A549 (cell line): Measurements from ENCODE around the gene IER2. TPM values are rescaled to one million over a fixed set of nuclear protein-coding genes. Genes with fewer than 3 reads are reported as not detected.

Experiments used
- ATAC-seq, 2 experiments: fragments of 200-7000 bp in 1 of 2; fragments of >200 bp in 1 of 2; cut with Nextera tagmentation in 1 of 2; cut with Tn5 transposase in 1 of 2; 3 replicates each; pipeline versions ENCODE4 v1.8.0 to v1.9.1; 2018 to 2020; ENCODE audit warnings: mild to moderate bottlenecking in 1 of 2, moderate library complexity in 1 of 2
- CTCF ChIA-PET: fragments of 300-600 bp; sonication (Branson Sonifier 250); formaldehyde crosslinking; extraction: SDS; loops from one replicate; lab custom pipeline; 2021; ENCODE audit warnings: antibody characterized with exemption, inconsistent platforms; lab: Yijun Ruan, JAX
- POLR2A ChIA-PET: fragments of 350-600 bp; formaldehyde crosslinking; extraction: SDS; loops from one replicate; lab custom pipeline; 2021; ENCODE audit warnings: antibody characterized with exemption, inconsistent platforms; lab: Yijun Ruan, JAX
- DNase-seq, 2 experiments: peaks; one replicate each; pipeline versions ENCODE4 v3.0.0 to v3.0.0-alpha.2; 2011 to 2016; ENCODE audit warnings: low read depth in 1 of 2, low spot score in 1 of 2
- FAIRE-seq: peaks from 2 replicates; lab custom pipeline; 2011; peaks lifted over from hg19 to GRCh38; lab: Jason Lieb, UNC
- H3K27ac ChIP-seq, 2 experiments: fragments of >200 bp; sonication (Bioruptor Twin); formaldehyde crosslinking; 3 replicates each; pipeline ENCODE4 v1.5.1; 2016 to 2017
- H3K4me1 ChIP-seq: fragments of >200 bp; sonication (Bioruptor Twin); formaldehyde crosslinking; 3 replicates; pipeline ENCODE4 v1.6.1; 2016
- H3K4me2 ChIP-seq: fragments of >200 bp; sonication (Bioruptor Twin); formaldehyde crosslinking; 3 replicates; pipeline ENCODE4 v1.6.1; 2016
- H3K4me3 ChIP-seq: fragments of >200 bp; sonication (Bioruptor Twin); formaldehyde crosslinking; 3 replicates; pipeline ENCODE4 v1.5.1; 2016
- H3K9me3 ChIP-seq: fragments of >200 bp; sonication (Bioruptor Twin); formaldehyde crosslinking; 3 replicates; pipeline ENCODE4 v1.6.1; 2016
- BHLHE40 ChIP-seq: IDR thresholded peaks from 2 replicates; pipeline ENCODE4 v1.6.1; 2012; ENCODE audit warnings: low read depth, low read length, inconsistent platforms
- CBX2 ChIP-seq: fragments of 200-600 bp; sonication (generic); IDR thresholded peaks from 2 replicates; pipeline ENCODE4 v1.6.1; 2016; ENCODE audit warnings: low read depth, mild to moderate bottlenecking, borderline replicate concordance
- CHD4 ChIP-seq: fragments of 200-600 bp; sonication (generic); IDR thresholded peaks from 2 replicates; pipeline ENCODE4 v1.6.1; 2016; ENCODE audit warnings: antibody characterized with exemption, mild to moderate bottlenecking, borderline replicate concordance
- EHMT2 ChIP-seq: fragments of 200-600 bp; sonication (generic); IDR thresholded peaks from 2 replicates; pipeline ENCODE4 v1.6.1; 2016; ENCODE audit warnings: antibody characterized with exemption, low read depth, mild to moderate bottlenecking, moderate library complexity
- EP300 ChIP-seq, 2 experiments: fragments of >200 bp; sonication (Bioruptor Twin); formaldehyde crosslinking; IDR thresholded peaks; 2 replicates in 1 of 2; 3 replicates in 1 of 2; pipeline ENCODE4 v1.6.1; 2016 to 2017
- FOXS1 ChIP-seq: fragments of 250-450 bp; sonication (Bioruptor Pico); IDR thresholded peaks from 2 replicates; pipeline ENCODE4 v1.5.0; 2020; ENCODE audit warnings: mild to moderate bottlenecking, moderate library complexity
- HEYL ChIP-seq: fragments of 250-450 bp; sonication (Bioruptor Pico); IDR thresholded peaks from 2 replicates; pipeline ENCODE4 v1.8.0; 2021; ENCODE audit warnings: mild to moderate bottlenecking, moderate library complexity
- HOXA7 ChIP-seq: fragments of 250-450 bp; sonication (Bioruptor Pico); IDR thresholded peaks from 2 replicates; pipeline ENCODE4 v1.5.0; 2020; ENCODE audit warnings: mild to moderate bottlenecking, moderate library complexity
- JUNB ChIP-seq: fragments of >200 bp; sonication (Bioruptor Twin); formaldehyde crosslinking; IDR thresholded peaks from 2 replicates; pipeline ENCODE4 v1.6.1; 2016
- KDM1A ChIP-seq: fragments of 200-600 bp; sonication (generic); IDR thresholded peaks from 2 replicates; pipeline ENCODE4 v1.6.1; 2016; ENCODE audit warnings: low read depth, mild to moderate bottlenecking
- MAFK ChIP-seq: fragments of 450-650 bp; IDR thresholded peaks from 2 replicates; pipeline ENCODE4 v1.6.1; 2014; ENCODE audit not compliant: partially characterized antibody
- MAZ ChIP-seq: fragments of 150-350 bp; IDR thresholded peaks from 2 replicates; pipeline ENCODE4 v1.6.1; 2014; ENCODE audit warnings: antibody characterized with exemption, low read depth, low read length, borderline replicate concordance
- MYC ChIP-seq: IDR thresholded peaks from 2 replicates; pipeline ENCODE4 v1.6.1; 2012; ENCODE audit warnings: mild to moderate bottlenecking, inconsistent platforms, low read length, improper control_type of control experiment, borderline replicate concordance
- NFE2L2 ChIP-seq: fragments of 150-350 bp; conservative IDR thresholded peaks from 2 replicates; pipeline ENCODE4 v1.6.1; 2014; ENCODE audit warnings: low read length
- NPAS2 ChIP-seq: fragments of 250-450 bp; sonication (Bioruptor Pico); IDR thresholded peaks from 2 replicates; pipeline ENCODE4 v1.8.0; 2022; ENCODE audit warnings: mild to moderate bottlenecking, moderate library complexity, borderline replicate concordance
- NR3C1 ChIP-seq: fragments of >200 bp; sonication (Bioruptor Twin); formaldehyde crosslinking; IDR thresholded peaks from 3 replicates; pipeline ENCODE4 v1.6.1; 2017
- PHF8 ChIP-seq: fragments of 200-600 bp; sonication (generic); IDR thresholded peaks from 2 replicates; pipeline ENCODE4 v1.6.1; 2016; ENCODE audit warnings: low read depth, mild to moderate bottlenecking, antibody characterized with exemption, moderate library complexity, borderline replicate concordance
- POLR2A ChIP-seq: IDR thresholded peaks from 2 replicates; pipeline ENCODE4 v1.6.1; 2012; ENCODE audit warnings: mild to moderate bottlenecking, low read length
- RARB ChIP-seq: fragments of 250-450 bp; sonication (Bioruptor Pico); IDR thresholded peaks from 2 replicates; pipeline ENCODE4 v1.8.0; 2021; ENCODE audit warnings: mild to moderate bottlenecking, moderate library complexity
- RCOR1 ChIP-seq: fragments of 150-350 bp; IDR thresholded peaks from 2 replicates; pipeline ENCODE4 v1.6.1; 2014; ENCODE audit warnings: antibody characterized with exemption, low read length, low read depth
- SMC3 ChIP-seq: fragments of >200 bp; sonication (Bioruptor Twin); formaldehyde crosslinking; IDR thresholded peaks from 3 replicates; pipeline ENCODE4 v1.6.1; 2018; ENCODE audit warnings: inconsistent platforms
- SREBF2 ChIP-seq: fragments of 450-650 bp; IDR thresholded peaks from 2 replicates; pipeline ENCODE4 v1.6.1; 2014; ENCODE audit warnings: mild to moderate bottlenecking, moderate library complexity
- TP53 ChIP-seq: fragments of 250-450 bp; sonication (Bioruptor Pico); IDR thresholded peaks from 2 replicates; pipeline ENCODE4 v1.5.0; 2021; ENCODE audit warnings: mild to moderate bottlenecking, moderate library complexity
- ZFP36 ChIP-seq: fragments of 450-650 bp; IDR thresholded peaks from 2 replicates; pipeline ENCODE4 v1.6.1; 2014; ENCODE audit warnings: borderline replicate concordance; ENCODE audit not compliant: partially characterized antibody
- WGBS: methylation state at CpG from one replicate; pipeline ENCODE4 v1.1.6; 2017; ENCODE audit errors: missing lambda C conversion rate; 5-methylcytosine and 5-hydroxymethylcytosine counted together
- polyA plus RNA-seq, 4 experiments: library from polyadenylated mRNA; depleted of rRNA in 3 of 4; stranded (reverse); fragments of >200 nt; fragmentation: RNase III in 1 of 4; extraction: RNeasy Plus Mini Kit Qiagen cat#74134 plus additional on column Dnase treatment in 1 of 4; gene quantifications; 2 replicates in 3 of 4; 3 replicates in 1 of 4; pipeline ENCODE4 v1.2.3, GENCODE V29; 2011 to 2017
- TF ChIP-seq, protein P1 (sequence below): fragments of >200 bp; sonication (Bioruptor Twin); formaldehyde crosslinking; IDR thresholded peaks from 3 replicates; pipeline ENCODE4 v1.5.1; 2016
- TF ChIP-seq, protein P2 (sequence below): IDR thresholded peaks from 2 replicates; pipeline ENCODE4 v1.6.1; 2012
- TF ChIP-seq, protein P3 (sequence below): fragments of >200 bp; sonication (Bioruptor Twin); formaldehyde crosslinking; IDR thresholded peaks from 2 replicates; pipeline ENCODE4 v1.6.1; 2016
- TF ChIP-seq, protein P4 (sequence below): fragments of 200-600 bp; sonication (generic); IDR thresholded peaks from 2 replicates; pipeline ENCODE4 v1.6.1; 2016; ENCODE audit warnings: antibody characterized with exemption, mild to moderate bottlenecking, moderate library complexity
- TF ChIP-seq, protein P5 (sequence below): IDR thresholded peaks from 2 replicates; pipeline ENCODE4 v1.6.1; 2012; ENCODE audit warnings: low read depth, borderline replicate concordance

Gene IER2
- polyA plus RNA-seq, 2 of the 4 experiments (the other 2 are of a cell fraction), result 39.9 to 75.7 TPM

DNA sequence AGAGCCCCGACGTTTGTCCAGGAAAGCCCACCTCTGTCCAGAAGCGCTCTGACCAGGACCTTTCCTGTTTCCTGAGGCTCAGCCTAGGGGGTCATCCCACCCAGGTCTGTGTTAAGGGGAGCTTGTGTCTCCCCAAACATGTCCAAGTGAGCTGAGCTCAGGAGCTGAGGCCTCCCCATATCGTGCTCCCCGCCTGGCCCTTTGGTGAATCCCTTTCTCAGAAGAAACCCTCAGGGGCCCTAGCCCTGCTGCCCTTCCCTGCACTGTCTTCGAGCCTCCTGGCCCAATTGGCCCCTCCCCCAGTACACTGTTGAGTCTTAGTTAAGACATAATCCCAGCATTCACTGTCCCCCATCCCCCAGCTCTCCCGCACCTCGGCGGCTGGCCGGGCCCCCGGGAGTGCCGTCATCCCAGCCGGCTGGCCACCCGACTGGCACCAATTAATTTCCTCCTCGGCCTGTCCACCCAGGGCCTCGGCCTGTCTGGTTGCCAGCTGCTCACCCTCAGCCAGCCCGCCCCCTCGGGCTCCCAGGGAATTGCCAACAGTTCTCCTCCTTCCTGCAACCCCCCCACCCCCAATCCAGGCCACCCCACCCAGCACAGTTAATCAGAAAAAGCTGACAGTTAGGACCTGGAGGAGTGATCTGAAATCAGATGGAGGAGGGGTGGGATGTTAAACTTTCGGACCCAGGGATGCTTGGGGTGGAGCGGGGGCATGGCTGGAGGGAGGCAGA is 13.6 kb downstream of the IER2 start (continued):
- no peak for TF ChIP-seq EHMT2
- TF ChIP-seq, all 56 proteins: peak for 16

DNA sequence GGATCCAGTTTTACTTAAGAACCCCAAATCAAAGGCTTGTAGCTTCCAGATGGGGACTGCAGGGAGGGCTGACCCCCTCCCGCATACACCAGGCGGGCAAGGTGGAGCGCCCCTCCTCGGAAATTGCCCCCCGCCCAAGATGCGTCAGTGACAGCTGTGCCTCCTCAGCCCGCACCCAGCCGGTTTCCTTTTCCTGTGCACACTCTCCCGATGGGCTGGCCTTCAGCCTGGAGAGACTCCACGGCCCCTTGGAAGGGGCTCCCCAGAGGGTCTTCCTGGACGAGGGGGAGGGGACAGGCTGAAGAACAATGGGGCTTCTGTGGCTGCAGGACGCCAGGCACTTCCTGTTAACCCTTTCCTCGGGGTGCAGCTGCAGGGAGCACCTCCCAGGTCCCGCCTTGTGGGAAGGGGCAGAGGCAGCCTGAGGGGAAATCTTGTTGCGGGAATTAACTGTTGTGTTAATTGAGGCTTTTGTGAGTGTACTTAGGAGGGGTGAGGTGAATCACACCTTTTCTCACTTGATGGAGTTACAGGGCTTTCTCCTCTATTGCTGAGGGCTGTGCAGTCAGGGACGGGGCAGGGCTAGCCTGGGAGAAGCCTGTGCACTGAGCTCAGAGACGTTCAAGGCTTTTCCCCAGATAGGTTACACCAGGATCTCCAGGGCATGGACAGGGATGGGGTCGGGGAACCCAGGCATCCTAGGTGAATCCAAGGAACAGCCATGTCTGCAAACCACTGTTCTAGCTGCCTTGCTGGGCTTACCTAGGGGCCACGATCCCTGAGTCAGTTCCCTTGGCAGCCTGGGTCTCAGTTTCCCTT is 14.3 kb downstream of the IER2 start:
- FAIRE-seq, result no peak
- ChIA-PET CTCF (interaction anchor here (0.9 to 3.0 kb wide), 5 partner anchors 12 to 187 kb away, joined by 4 to 10 read pairs (median 6); partner anchors contain the start of genes IER2 and STX10), POLR2A (interaction anchor here (0.6 to 5.4 kb wide), 9 partner anchors 10 to 686 kb away, joined by 3 to 72 read pairs (median 5); partner anchors contain the start of genes IER2 and STX10)
- ATAC-seq, result peak; percentile 11 to 25; a peak in 4 of 6 replicates
- peak overlapping the region; percentile 99 for H3K4me2 ChIP-seq
- H3K4me3 ChIP-seq, result peak overlapping the region; percentile 24; the same call in 1 of the 3 replicates
- DNase-seq, result peak in 1 of 2 experiments; percentile 91
- peak overlapping the region; percentile 100 for H3K27ac ChIP-seq
- peaks cover 74% of the 10 kb centered on the region for H3K4me1 ChIP-seq
- H3K9me3 ChIP-seq, result no peaks in the 10 kb centered on the region
- WGBS, result 4% methylated on average over 8 of the region's 19 CpGs
- TF ChIP-seq MAFK (no peak), NPAS2 (CRISPR knock-in tag) (no peak), RCOR1 (no peak), FOXS1 (CRISPR knock-in tag) (no peak), MYC (no peak), NR3C1 (no peak), ZFP36 (no peak), TP53 (CRISPR knock-in tag) (peak; percentile 63; the same call in 1 of the 2 replicates), HOXA7 (CRISPR knock-in tag) (no peak), SMC3 (no peak), SREBF2 (no peak), BHLHE40 (no peak), CBX2 (no peak), EP300 (IDR thresholded peaks at IDR 0.05) (no peak; a peak in 1 of 5 replicates), JUNB (no peak), MAZ (no peak), KDM1A (no peak), RARB (no peak), PHF8 (no peak), NFE2L2 (no peak), HEYL (CRISPR knock-in tag) (no peak), POLR2A (peak; percentile 25; the same call in 1 of the 2 replicates), CHD4 (no peak)
- TF ChIP-seq, protein P1, sequence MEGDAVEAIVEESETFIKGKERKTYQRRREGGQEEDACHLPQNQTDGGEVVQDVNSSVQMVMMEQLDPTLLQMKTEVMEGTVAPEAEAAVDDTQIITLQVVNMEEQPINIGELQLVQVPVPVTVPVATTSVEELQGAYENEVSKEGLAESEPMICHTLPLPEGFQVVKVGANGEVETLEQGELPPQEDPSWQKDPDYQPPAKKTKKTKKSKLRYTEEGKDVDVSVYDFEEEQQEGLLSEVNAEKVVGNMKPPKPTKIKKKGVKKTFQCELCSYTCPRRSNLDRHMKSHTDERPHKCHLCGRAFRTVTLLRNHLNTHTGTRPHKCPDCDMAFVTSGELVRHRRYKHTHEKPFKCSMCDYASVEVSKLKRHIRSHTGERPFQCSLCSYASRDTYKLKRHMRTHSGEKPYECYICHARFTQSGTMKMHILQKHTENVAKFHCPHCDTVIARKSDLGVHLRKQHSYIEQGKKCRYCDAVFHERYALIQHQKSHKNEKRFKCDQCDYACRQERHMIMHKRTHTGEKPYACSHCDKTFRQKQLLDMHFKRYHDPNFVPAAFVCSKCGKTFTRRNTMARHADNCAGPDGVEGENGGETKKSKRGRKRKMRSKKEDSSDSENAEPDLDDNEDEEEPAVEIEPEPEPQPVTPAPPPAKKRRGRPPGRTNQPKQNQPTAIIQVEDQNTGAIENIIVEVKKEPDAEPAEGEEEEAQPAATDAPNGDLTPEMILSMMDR, result no peak
- TF ChIP-seq, protein P2, sequence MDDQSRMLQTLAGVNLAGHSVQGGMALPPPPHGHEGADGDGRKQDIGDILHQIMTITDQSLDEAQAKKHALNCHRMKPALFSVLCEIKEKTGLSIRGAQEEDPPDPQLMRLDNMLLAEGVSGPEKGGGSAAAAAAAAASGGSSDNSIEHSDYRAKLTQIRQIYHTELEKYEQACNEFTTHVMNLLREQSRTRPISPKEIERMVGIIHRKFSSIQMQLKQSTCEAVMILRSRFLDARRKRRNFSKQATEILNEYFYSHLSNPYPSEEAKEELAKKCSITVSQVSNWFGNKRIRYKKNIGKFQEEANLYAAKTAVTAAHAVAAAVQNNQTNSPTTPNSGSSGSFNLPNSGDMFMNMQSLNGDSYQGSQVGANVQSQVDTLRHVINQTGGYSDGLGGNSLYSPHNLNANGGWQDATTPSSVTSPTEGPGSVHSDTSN, result no peak
- TF ChIP-seq, protein P3, sequence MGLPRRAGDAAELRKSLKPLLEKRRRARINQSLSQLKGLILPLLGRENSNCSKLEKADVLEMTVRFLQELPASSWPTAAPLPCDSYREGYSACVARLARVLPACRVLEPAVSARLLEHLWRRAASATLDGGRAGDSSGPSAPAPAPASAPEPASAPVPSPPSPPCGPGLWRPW, result no peak
- TF ChIP-seq, protein P4, sequence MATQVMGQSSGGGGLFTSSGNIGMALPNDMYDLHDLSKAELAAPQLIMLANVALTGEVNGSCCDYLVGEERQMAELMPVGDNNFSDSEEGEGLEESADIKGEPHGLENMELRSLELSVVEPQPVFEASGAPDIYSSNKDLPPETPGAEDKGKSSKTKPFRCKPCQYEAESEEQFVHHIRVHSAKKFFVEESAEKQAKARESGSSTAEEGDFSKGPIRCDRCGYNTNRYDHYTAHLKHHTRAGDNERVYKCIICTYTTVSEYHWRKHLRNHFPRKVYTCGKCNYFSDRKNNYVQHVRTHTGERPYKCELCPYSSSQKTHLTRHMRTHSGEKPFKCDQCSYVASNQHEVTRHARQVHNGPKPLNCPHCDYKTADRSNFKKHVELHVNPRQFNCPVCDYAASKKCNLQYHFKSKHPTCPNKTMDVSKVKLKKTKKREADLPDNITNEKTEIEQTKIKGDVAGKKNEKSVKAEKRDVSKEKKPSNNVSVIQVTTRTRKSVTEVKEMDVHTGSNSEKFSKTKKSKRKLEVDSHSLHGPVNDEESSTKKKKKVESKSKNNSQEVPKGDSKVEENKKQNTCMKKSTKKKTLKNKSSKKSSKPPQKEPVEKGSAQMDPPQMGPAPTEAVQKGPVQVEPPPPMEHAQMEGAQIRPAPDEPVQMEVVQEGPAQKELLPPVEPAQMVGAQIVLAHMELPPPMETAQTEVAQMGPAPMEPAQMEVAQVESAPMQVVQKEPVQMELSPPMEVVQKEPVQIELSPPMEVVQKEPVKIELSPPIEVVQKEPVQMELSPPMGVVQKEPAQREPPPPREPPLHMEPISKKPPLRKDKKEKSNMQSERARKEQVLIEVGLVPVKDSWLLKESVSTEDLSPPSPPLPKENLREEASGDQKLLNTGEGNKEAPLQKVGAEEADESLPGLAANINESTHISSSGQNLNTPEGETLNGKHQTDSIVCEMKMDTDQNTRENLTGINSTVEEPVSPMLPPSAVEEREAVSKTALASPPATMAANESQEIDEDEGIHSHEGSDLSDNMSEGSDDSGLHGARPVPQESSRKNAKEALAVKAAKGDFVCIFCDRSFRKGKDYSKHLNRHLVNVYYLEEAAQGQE, result no peak
- TF ChIP-seq, protein P5, sequence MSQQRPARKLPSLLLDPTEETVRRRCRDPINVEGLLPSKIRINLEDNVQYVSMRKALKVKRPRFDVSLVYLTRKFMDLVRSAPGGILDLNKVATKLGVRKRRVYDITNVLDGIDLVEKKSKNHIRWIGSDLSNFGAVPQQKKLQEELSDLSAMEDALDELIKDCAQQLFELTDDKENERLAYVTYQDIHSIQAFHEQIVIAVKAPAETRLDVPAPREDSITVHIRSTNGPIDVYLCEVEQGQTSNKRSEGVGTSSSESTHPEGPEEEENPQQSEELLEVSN, result no peak
